ENCODE measurements around the gene RCN1.
"Not testable (repeated sequence)": the region's sequence is repeated elsewhere in the genome, so short reads cannot be mapped to it uniquely, and the experiment has no call there.

RCN1 gene

GRCh38 chr11:32090545-32091370 lies at the start of gene RCN1:
TSS of gene RCN1 (plus strand) at chr11:32091074. CDS start at chr11:32091197, 123 bp downstream.
- DNase-seq: peak in 39 of 56 donors; percentile 8 to 68 (median 45)

GRCh38 chr11:32043737-32044136 lies 47.1 kb upstream of the RCN1 start:
- no peak for DNase-seq

DNA sequence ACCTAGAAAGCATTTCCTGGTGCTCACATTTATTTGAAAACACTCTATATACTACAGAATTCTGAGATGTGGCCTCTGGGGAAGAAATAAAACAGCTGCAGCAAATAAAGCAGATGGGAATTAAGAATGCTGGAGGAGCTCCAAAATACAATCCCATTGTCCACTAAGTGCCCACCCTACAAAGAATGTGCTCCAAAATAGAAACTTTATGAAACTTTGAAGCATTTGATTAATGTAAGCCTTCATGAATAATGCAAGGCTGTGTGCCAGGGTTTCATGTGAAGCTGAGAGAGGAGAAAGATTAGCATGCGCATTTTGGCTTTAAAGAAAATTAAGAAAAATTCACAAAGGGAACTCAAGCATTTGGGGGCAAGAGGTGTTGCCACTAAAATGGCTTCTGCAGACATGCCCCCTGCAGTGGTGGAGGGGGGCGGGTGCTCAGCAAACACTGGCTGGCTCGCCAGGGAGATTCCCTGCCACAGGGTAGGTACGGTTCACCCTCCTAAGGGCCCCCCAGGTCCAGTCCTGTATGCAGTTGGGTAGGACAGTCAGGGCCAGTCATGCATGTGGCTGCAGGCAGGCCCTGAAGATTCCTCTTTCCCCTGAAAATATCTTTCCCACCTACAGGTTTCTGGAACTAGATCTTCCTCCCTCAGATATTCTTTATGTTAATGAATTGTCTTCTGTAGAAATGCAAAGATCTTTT lies 46.6 kb upstream of the RCN1 start:
- DNase-seq: no peak

DNA sequence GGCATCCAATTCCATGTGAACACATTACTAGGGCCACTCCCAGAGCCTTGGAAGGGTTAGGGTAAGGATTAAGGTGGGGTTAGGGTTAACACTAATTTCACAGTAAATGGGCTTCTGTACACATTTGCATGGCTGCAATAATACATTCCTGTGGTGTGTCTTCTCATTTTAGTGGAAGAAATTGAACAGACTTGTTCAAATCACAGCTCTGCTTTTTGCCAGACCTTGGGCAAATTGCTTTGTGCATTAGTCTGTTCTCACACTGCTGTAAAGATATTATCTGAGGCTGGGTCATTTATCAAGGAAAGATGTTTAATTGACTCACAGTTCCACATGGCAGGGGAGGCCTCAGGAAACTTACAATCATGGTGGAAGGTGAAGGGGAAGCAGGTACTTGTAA lies 45.4 kb upstream of the RCN1 start:
- no peak for DNase-seq

GRCh38 chr11:32050264-32050663 lies 40.6 kb upstream of the RCN1 start:
- no peak for DNase-seq

DNA sequence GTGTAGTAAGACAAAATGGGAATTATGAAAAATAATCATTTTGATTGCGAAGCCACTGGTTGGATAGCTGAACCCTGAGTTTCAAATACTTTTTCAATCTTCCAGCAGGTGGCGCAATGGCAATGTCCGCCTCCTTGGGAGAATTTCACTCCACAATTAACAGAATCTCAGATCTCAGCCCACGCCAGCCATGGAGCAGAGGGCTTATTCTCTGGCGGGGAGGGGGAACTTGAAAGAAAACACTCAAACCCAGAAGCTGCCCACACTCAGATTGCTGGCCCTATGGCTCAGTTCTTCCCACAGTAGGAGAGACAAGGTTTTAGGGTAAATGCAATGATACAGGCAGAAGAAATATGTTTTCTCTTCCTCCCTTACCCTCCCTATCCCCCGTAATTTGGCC lies 38.7 kb upstream of the RCN1 start:
- peak in 42 of 56 donors; percentile 2 to 82 (median 36) for DNase-seq

- DNase-seq: no peak
These were observed 37.6 kb upstream of the RCN1 start for GRCh38 chr11:32053151-32053888.

DNA sequence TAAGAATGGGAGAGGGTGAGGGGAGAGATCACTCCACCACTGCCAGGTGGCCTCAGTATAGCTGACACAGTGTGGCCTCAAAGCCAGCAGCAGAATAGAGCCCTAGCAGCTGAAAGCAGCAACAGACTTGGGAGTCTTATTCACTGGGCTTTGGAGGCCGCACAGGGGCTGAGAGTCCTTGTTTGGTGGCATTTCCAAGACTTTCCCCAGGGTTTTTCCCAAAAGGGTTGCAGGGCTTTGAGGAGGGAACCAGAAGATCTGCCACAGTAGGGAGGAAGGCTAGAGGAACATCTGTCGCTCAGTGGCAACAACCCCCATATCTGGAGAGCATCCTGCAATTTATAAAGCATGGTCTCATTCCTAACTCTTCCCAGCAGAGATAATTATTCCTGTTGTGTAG lies 35.0 kb upstream of the RCN1 start:
- no peak for DNase-seq

DNA sequence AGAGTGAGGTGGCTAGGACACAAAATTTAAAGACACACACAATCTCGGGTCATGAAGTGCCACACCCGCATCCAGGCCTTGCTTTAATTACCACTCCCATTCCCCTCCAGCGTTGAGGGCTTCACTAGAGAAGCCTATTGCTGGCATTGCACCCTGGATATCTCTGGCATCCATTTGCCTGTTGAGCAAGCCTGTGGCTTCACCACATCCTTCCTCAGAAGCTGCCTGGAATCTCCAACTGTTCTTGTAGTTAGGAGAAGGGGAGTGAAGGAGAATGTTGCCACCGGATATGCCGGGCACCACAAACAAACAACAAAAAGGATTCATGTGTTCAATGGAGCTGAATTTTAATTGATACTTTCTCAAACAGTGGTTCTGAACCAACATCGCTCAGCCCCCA lies 34.4 kb upstream of the RCN1 start:
- DNase-seq: no peak

GRCh38 chr11:32059686-32060462 lies 31.0 kb upstream of the RCN1 start:
- DNase-seq: no peak

GRCh38 chr11:32062540-32062939 lies 28.3 kb upstream of the RCN1 start:
- peak in 3 of 56 donors; percentile 2 to 4 (median 3) for DNase-seq

- not testable (repeated sequence) for DNase-seq
These were observed 27.8 kb upstream of the RCN1 start for GRCh38 chr11:32063031-32063430.

- DNase-seq: no peak
These were observed 24.8 kb upstream of the RCN1 start for GRCh38 chr11:32065865-32066629.

- no peak for DNase-seq
These were observed 22.6 kb upstream of the RCN1 start for GRCh38 chr11:32068134-32068870.

DNA sequence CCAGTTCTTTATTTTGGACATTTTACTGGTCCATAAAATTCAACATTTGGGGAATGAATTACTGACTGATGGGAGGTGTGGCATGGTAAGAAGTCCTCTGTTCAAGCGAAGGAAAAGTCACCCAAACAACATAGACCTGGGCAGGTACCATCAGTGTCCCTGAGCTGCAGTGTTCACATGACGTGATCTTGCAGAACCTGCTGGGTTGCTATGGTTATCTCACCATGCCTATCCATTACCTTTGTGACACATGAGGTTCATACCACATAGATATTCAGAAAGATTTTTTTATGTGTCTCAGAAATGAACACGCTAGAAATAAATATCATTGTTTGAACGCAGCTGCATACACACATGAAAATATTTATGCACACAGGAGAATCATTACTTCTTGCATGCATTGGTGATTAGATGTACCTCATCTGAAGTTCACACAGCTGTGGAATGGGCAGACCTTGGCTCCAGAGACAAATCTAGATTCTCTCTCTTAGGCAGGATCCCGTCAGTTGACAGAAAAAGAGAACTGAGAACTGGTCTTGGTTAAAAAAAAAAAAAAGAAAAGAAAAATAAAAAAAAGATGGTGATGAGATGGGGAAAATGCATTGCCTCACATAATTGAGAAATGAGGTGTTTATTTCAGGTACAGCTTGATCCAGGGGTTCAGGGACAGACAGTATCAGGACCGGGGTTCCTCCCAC lies 21.4 kb upstream of the RCN1 start:
- no peak for DNase-seq

- no peak for DNase-seq
These were observed 20.2 kb upstream of the RCN1 start for GRCh38 chr11:32070692-32071091.

GRCh38 chr11:32071811-32072210 lies 19.1 kb upstream of the RCN1 start:
- no peak for DNase-seq

- DNase-seq: peak in 19 of 56 donors; percentile 6 to 70 (median 33)
These were observed 17.8 kb upstream of the RCN1 start for GRCh38 chr11:32072872-32073643.
